ENCODE measurements around the gene ADAMTS6.
A peak's percentile ranks its signal among the peaks of the same experiment; 100 is the strongest.
"Not testable (repeated sequence)": the region's sequence is repeated elsewhere in the genome, so short reads cannot be mapped to it uniquely, and the experiment has no call there.

The ADAMTS6 gene, protein sequence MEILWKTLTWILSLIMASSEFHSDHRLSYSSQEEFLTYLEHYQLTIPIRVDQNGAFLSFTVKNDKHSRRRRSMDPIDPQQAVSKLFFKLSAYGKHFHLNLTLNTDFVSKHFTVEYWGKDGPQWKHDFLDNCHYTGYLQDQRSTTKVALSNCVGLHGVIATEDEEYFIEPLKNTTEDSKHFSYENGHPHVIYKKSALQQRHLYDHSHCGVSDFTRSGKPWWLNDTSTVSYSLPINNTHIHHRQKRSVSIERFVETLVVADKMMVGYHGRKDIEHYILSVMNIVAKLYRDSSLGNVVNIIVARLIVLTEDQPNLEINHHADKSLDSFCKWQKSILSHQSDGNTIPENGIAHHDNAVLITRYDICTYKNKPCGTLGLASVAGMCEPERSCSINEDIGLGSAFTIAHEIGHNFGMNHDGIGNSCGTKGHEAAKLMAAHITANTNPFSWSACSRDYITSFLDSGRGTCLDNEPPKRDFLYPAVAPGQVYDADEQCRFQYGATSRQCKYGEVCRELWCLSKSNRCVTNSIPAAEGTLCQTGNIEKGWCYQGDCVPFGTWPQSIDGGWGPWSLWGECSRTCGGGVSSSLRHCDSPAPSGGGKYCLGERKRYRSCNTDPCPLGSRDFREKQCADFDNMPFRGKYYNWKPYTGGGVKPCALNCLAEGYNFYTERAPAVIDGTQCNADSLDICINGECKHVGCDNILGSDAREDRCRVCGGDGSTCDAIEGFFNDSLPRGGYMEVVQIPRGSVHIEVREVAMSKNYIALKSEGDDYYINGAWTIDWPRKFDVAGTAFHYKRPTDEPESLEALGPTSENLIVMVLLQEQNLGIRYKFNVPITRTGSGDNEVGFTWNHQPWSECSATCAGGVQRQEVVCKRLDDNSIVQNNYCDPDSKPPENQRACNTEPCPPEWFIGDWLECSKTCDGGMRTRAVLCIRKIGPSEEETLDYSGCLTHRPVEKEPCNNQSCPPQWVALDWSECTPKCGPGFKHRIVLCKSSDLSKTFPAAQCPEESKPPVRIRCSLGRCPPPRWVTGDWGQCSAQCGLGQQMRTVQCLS (N-terminal part only)

DNA sequence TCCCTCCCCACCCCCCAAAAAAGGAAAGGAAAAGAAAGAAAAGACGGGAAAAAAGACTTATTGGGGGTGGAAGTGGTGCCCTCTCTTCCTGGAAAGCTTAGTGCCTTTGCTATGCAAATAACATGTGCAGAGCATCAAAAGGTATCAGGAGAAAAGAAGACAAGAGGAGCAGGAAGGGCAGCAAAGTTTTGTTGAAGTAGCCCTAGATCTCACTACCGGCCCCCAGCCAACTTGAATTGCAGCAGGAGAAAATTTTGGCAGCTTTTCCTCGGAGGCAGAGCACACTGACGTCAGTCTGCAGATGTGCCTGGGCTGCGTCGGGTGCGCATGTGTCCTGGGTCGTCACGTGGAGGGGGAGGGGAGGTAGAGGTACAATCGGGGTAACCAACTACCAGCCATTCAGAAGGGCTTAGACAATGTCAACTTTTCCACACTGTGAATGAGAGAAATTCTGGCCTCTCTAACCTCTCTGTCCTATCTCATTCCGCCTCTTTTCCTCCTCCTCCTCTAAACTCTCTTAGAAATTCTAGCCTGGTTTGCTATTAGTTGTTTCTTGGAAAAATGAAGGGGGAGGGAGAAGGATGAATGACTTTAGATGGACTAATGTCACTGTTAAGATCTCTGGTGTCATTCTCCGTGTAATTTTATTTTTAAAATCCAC lies at the start of gene ADAMTS6:
TSS of gene ADAMTS6 (minus strand) at position 286 of the 661 bp plus-strand sequence. CDS start 8,247 bp downstream, outside the sequence.
- peak; percentile 97 for DNase-seq

DNA sequence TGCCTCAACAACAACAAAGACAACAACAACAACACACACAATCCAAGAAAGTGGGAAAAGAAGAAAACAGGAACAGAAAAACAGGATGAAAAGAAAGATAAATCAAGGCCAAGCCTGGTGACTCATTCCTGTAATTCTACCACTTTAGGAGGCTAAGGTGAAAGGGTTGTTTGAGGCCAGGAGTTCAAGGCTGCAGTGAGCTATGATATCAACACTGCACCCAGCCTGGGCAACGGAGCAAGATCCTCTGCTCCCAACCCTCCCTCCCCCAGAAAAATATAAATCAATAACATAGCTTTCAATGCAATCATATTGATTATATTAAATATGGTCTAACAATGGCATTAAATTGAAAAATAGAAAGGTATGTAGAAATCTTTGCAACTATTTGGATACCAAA lies 49.2 kb upstream of the ADAMTS6 start:
- no peak for DNase-seq

DNA sequence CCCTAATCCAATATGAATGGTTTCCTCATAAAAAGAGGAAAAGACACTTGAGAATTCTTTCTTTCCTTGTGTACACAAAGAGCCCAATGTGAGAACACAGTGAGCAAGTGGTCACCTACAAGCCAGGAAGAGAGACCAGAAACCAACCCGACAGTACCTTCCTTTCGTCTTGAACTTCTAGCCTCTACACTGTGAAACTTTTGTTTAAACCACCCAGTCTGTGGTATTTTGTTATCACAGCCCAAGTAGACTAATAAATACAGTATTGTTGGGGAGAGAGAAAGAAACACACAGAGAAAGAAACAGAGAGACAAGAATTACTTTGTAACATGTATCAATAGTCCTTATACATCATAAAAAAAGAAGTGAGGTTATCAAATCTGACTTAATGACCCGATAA lies 44.0 kb upstream of the ADAMTS6 start:
- no peak for DNase-seq

DNA sequence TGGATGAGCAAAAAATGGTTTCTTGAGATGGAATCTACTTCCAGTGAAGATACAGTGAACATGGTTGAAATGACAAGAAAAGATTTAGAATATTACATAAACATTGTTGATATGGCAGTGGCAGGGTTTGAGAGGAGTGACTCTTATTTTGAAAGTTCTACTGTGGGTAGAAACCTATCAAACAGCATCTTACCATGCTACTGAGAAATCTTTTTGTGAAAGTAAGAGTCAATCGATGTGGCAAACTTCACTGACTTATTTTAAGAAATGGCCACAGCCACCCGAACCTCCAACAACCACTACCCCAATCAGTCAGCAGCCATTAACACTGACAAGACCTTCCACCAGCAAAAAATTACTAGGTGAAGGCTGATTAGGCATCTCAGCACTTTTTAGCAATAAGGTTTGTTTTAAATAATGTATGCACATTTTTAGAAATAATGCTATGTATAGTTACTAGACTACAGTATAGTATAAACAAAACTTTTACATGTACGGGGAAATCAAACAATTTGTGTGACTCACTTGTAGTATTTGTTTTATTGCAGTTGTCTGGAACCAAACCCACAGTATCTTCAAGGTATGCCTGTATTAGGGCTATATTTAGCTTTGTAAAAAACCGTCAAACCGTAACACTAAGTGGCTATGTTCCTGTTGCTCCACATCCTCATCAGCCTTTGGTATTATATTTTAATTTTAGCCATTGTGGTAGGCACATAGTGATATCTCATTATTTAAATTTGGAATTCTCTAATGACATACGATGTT lies 30.6 kb upstream of the ADAMTS6 start:
- DNase-seq, result peak; percentile 5

DNA sequence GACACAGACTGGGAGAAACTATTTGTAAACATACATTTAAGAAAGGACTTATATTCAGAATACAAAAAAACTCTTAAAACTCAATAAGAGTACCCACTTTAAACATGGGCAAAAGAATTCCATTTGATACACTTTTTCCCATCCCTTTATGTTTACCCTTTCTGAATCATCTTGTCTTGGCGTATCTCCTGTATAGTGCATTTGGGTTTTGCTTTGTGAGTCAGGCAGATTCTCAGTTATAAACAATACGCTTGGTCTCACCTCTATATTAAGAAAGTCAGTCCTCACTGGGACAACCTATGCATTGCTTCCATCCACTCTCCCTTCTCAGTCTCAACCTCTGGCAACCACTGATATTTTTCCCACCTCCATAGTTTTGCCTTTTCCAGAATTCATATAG lies 27.3 kb upstream of the ADAMTS6 start:
- DNase-seq, result peak; percentile 6

DNA sequence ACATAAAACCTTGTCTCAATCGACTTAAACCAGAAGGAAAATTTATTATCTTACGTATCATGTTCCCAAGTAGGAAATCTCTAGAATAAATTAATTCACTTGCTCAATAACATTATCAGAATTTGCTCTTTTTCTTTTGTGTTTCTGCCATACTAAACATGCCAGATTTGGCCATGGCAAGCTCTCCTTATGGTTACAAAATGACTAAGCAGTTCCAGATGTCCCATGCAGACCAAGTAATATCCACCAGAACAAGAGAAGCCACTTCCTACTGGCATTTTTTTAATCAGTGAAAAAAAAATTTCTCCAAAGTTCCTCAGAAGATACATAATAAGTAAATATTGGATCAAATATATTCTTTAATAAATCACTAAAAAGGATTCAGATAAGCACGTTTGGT lies 25.2 kb upstream of the ADAMTS6 start:
- peak; percentile 30 for DNase-seq

DNA sequence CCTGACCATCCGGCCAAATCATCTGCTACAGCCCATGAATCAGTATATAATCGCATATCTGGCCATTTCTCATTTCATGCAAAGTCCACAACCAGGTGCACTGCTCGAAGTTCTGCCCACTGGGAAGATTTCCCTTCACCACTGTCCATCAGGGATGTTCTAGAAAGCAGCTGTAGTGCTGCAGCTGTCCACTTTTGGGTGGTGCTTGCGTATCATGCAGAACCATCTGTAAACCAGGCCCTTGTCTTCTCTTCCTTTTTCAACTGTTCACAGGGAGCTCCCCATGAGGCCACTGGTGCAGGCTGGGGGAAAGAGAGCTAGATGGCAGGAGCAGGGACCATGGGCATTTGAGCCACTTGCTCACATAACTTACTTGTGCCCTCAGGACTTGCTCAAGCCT lies 7.4 kb upstream of the ADAMTS6 start:
- no peak for DNase-seq

DNA sequence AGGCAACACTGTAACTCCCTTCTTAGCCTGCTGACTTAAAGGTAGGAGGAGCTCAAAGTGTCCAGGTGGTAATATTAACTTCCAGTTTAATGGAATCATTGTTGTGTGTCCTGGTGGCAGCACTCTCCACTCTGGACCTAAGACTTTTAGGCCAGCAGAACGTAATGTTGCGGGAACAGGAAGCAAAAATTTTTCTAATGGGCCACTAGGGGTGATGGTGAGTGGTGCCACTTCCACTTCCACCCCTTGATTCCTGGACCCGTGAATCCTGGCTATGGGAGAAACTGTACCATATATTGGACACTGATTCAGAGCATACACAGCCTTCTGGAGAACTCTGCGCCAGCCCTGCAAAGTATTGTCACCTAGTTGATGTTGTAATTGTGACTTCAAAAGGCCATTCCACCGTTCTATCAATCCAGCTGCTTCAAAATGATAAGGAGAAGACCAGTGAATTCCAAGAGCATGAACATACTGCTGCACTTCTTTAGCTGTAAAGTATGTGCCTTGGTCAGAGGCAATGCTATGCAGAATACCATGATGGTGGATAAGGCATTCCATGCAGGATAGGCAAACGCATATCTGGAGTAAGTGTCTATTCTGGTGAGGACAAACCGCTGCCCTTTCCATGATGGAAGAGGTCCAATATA lies 6.4 kb upstream of the ADAMTS6 start:
- not testable (repeated sequence) for DNase-seq

DNA sequence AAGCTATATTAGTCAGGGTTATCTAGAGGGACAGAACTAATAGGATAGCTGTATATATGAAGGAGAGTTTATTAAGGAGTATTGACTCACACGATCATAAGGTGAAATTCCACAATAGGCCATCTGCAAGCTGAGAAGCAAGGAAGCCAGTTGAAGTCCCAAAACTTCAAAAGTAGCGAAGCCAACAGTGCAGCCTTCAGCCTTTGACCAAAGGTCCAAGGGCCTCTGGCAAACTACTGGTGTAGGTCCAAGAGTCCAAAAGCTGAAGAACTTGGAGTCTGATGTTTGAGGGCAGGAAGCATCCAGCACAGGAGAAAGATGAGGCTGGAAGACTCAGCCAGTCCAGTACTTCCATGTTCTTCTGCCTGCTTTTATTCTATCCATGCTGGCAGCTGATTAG lies 5.1 kb upstream of the ADAMTS6 start:
- not testable (repeated sequence) for DNase-seq

DNA sequence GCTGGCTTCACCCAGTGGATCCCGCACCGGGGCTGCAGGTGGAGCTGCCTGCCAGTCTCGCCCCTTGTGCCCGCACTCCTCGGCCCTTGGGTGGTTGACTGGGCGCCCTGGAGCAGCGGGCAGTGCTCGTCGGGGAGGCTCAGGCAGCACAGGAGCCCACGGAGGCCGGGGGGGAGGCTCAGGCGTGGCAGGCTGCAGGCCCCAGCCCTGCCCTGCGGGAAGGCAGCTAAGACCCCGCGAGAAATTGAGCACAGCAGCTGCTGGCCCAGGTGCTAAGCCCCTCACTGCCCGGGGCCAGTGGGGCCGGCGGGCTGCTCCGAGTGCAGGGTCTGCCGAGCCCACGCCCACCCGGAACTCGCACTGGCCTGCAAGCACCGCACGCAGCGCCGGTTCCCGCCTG lies 3.7 kb upstream of the ADAMTS6 start:
- no peak for DNase-seq

DNA sequence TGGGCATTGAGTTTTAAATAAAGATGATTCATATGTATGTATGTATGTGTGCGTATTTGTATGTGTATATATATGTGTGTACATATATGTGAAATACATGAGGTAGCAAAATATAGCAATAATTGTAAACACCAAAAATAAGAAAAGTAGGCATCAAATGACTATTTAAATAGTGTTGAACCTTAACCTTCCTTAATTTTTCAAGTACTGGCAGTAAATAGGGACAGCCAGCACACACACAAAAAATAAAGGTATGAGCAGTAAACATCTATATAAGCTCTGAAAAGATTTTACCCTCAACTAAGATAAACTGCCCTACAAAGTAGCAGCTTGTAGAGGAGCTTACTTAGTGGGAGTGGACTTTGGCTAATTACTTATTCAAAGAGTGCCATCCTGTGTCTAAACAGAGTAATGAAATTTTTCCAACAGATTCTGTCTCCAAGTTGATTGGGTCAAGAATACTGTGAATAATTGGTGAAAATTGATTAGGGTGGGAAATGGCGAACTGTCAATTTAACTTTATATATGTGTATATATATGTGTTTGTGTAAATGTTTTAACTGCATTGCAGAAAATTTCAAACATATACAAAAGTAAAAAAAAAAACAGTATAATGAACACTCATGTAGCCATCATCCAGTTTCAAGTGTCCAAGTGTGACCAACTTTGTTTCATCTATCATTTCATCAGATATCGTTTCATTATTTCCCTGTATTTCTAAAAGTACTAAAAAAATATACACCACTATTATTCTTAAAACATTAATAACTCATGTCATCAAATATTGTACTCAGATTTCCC lies 2.0 kb upstream of the ADAMTS6 start:
- DNase-seq, result peak; percentile 85

DNA sequence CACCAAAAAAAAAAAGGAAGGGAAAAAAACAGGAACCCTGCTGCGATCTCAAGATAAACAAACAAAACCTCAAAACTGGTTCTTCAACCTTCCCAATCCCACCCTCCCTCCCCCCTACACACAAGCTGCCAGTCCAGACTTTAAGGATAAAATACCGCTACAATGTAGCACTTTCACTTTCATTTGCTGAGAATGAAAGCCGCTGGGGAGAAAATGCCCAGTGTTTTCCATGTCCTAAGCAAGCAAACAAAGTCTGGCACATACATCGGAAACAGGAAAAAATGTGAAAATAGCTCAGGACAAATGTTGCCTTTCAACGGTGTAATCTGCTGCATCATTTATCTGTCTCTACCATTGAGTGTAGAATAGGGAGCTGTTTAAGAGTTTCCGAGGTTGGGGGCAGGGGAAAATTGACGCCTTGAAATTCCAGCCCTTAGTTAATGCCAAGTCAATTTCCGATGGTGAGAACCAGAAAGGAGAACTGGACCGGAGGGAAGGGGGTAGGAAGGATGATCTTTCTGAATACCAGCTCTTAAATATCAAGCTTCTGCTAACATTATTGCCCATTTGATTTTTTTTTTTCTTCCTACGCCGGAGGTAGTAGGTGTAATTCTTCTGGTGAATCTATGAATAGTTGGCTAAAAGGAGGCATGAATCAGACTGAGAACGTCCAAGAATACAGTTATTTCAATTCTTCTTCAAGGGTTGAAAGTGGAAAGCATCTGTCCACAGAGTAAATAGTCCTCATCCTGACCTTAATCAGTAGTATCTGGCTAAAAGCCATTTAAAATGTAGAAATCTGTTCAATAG lies 1.2 kb upstream of the ADAMTS6 start:
- DNase-seq, result peak; percentile 55

DNA sequence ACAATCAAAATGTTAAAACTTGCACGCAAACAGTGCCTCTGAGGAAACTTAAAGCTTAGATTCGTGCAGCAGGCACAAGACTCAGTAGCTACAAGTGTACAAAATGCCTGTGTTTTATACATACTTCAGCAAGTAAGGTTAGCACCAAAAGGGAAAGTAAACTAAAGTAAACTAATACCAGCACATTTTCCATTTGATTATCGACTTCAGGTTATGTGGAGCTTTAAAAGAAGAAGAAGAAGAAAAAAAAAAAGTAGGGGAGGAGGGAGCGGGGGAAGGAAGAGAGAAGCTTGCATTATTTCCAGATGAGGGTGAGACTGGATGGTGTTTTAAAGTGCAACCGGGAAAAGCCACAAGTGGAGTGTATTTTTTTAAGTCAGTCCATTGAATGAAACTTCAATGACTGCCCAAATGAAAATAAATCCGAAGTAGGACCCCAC lies 596 bp upstream of the ADAMTS6 start:
- peak; percentile 45 for DNase-seq

DNA sequence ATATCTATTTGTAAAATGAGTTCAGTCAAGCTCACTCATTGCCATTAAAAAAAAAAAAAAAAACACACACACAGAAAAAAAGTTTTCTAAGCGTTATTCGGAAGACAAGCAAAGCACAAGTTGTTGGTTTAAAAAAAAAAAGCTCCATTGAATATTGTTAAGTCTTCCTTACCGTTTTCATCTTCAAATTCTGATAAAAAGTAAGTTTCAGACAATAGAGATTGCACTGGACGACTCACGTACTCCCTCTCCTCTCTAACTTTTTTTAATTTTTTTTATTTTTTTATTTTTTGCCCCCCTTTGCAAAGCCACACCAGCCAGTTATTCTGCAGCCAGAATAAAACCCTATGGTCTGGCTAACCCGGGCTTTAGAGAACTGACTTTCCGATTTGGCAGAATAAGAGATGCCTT lies 544 bp downstream of the ADAMTS6 start:
- DNase-seq, result no peak

DNA sequence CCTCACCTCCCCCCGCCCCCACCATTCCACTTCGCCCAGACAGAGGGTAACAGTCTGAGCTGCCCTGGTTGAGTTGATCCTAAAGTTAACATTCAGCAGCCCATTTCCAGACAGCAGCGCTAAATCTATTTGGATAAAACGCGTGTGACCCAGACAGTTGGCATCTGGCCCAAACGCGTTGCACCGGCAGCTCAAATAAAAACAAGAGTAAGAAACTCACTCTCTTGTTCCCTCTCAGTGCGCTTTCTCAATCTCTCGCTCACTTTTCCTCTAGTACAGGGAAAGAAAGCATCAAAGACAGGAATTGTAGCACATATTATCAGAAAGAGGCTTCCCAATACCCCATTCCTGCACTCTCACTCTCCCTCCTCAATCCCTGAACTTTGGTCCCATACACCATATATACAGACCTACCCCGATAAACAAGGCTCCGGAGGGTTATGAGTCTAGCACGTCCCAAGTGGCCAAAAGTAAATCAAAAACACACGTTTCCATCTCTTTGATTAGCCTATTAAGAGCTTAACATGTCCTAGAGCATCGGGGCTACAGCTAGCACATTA lies 1.3 kb downstream of the ADAMTS6 start:
- DNase-seq, result peak; percentile 72

DNA sequence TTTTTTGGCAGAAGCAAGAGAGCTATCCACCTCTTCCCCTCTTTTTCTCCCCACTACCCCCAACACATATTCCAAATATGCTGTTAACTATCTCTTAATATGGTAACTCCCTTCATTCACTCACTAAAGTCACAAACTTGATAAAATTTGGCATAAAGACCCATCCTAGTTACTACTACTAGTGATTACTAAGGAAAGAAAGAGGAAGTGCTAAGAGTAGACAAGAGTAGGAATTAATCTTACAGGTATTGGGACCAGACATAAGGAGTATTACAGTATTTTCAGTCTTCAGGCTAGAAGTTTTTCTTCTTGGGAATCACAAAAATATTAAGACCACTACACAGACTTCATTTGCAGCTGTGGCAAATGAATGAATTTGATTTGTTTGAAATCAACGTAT lies 2.2 kb downstream of the ADAMTS6 start:
- no peak for DNase-seq

DNA sequence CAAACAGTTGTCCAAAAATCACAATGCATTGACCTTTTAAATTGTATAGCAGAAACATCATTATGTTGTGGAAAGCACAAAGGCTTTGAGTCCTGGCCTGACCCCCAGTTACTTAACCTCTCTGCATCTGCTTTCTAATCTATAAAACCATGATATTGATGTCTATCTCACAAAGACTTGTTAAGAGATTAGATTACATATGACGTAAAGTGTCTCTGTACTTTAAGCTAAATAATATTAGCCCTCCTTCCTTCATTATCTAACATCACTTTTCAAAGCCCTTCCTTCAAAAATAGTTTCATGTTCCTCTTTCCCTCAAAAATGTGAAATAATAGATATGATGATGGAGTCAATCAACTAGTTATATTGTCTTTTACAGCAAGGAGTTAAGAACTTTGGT lies 3.4 kb downstream of the ADAMTS6 start:
- DNase-seq, result no peak

DNA sequence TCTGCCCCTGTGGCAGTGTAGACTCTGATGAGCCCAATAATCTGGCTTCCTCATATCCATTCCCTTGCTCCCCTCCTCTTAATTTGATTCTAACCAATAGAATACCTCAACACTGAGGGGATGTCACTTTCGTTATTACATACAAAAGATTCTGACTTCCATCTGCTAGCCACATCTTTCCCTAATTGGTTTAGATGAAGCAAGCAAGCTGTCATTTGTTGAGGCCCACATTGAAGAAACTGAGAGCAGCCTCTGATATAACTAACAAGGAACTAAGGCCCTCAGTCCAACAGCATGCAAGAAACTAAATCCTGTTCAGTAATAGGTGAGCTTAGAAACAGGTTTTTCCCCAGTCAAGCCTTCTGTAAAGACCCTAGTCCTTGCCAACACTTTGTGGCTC lies 5.8 kb downstream of the ADAMTS6 start:
- DNase-seq, result no peak

DNA sequence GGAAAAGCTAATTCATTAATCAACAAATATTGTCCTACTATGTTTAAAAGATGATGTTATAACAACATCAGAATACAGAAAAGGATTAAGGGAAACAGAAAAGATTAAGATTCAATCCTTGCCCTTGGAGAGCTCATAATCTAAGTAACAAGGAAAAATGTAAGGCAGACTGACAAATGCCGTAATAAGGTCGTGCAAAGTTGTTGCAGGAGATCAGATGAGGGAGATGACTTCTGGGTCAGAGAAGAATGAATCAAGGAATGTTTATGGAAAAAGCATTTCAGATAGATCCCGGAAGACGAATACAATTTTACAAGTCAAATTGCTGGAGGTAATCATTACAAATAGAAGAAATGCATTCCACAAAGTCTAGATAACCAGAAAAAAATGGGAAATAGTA lies 6.4 kb downstream of the ADAMTS6 start:
- DNase-seq, result peak; percentile 66
